ENCODE results near the gene NKD2.

DNA sequence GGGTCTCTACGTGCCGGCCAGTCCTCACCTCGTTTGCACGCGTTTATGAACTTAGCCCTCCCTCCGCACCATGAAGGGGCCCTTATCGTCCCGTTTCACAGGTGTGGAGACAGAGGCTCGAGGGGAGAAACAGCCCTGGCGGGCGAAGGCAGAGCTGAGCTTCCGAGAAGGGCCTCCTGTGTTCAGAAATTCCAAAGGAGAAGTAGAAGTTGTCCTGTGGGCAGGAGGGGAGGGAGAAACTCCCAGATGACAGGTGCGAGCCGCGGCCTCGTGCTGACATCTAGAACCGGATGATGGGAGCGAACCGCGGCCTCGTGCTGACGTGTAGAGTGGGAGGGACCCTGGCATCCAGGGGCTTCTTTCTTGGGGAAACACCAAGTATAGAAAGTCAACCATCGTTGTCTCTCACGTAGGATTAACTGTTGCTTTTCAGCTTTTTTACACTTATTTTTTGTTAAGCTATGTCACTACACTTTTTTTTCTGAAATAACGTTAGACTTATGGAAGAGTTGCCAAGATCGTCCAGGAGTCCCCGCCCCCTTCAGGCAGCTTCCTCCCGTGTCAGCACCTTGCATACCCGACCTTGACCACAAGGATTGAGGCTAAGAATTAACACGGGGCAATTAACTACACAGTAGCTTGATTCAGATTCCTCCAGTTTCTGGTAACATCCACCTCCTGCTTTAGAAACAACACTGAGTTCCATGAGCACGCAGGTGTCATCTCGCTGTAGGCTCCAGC lies 42.8 kb upstream of the NKD2 start:
- TF ChIP-seq CTCF (IDR thresholded peaks at IDR 0.05) (no peak), POLR2A (IDR thresholded peaks at IDR 0.05) (no peak)

All from testis (tissue), 2 donors.